Fibroblast of the aortic adventitia (primary cell): ENCODE results near the gene DEPDC1B. TPM values are rescaled to one million over a fixed set of nuclear protein-coding genes. Genes with fewer than 3 reads are reported as not detected.
"Not testable (repeated sequence)": the region's sequence is repeated elsewhere in the genome, so short reads cannot be mapped to it uniquely, and the experiment has no call there.

Experiments
- DNase-seq: peaks from one replicate; pipeline ENCODE4 v3.0.0-alpha.2; 2010; ENCODE audit warnings: low read depth
- H3K4me3 ChIP-seq: 2 replicates; pipeline ENCODE4 v1.5.1; 2011; ENCODE audit warnings: low read depth, mild to moderate bottlenecking, control low read depth, low read length, moderate library complexity
- CTCF ChIP-seq: IDR thresholded peaks from 2 replicates; pipeline ENCODE4 v1.5.1; 2011; ENCODE audit warnings: mild to moderate bottlenecking, low read length, control low read depth, inconsistent platforms; ENCODE audit not compliant: insufficient read depth
- total RNA-seq: library from RNA; depleted of rRNA; stranded (reverse); fragments of >200 nt; gene quantifications from 2 replicates; pipeline ENCODE4 v1.2.3, GENCODE V29; 2012; ENCODE audit warnings: low replicate concordance

The DEPDC1B gene
- 1.2 and 8.0 TPM in 2 replicates for total RNA-seq

- peak; percentile 83 for DNase-seq
- TF ChIP-seq CTCF: peak; percentile 51
- H3K4me3 ChIP-seq: peak within 1 kb of the TSS; percentile 98
Observed at GRCh38 chr5:60699609-60700415, at the start of gene DEPDC1B. TSS of gene DEPDC1B (minus strand) at chr5:60700166. CDS start at chr5:60700093, 73 bp downstream.

- TF ChIP-seq CTCF: no peak
- DNase-seq: no peak
- H3K4me3 ChIP-seq: no peak overlapping the region
Observed at GRCh38 chr5:60744682-60745081, 44.7 kb upstream of the DEPDC1B start.

GRCh38 chr5:60743511-60744314, 43.7 kb upstream of the DEPDC1B start:
- no peak overlapping the region for H3K4me3 ChIP-seq
- DNase-seq: no peak
- TF ChIP-seq CTCF: no peak

- no peak for TF ChIP-seq CTCF
- no peak overlapping the region for H3K4me3 ChIP-seq
- no peak for DNase-seq
Observed at GRCh38 chr5:60740322-60740721, 40.4 kb upstream of the DEPDC1B start.

GRCh38 chr5:60738933-60739332, 39.0 kb upstream of the DEPDC1B start:
- no peak for TF ChIP-seq CTCF
- DNase-seq: no peak
- H3K4me3 ChIP-seq: no peak overlapping the region

- no peak for DNase-seq
- no peak overlapping the region for H3K4me3 ChIP-seq
- TF ChIP-seq CTCF: no peak
Observed at GRCh38 chr5:60738461-60738860, 38.5 kb upstream of the DEPDC1B start.

GRCh38 chr5:60730858-60731257, 30.9 kb upstream of the DEPDC1B start:
- not testable (repeated sequence) for H3K4me3 ChIP-seq

More at GRCh38 chr5:60730858-60731257, 30.9 kb upstream of the DEPDC1B start:
- not testable (repeated sequence) for DNase-seq
